K562 (cell line): ENCODE results near the gene CDKL5. TPM values are rescaled to one million over a fixed set of nuclear protein-coding genes. Genes with fewer than 3 reads are reported as not detected.
"Not testable (repeated sequence)": the region's sequence is repeated elsewhere in the genome, so short reads cannot be mapped to it uniquely, and the experiment has no call there.

Source experiments
- ATAC-seq: fragments of 200-7000 bp; cut with Tn5 transposase; 3 replicates; pipeline ENCODE4 v1.9.1; 2020; ENCODE audit warnings: moderate library complexity
- BruUV-seq: library from RNA; stranded (reverse); fragments of 400-500 nt; replicated peaks from 2 replicates; lab custom pipeline; 2021; lab: Mats Ljungman, UMichigan
- CTCF ChIA-PET: fragments of 300-600 bp; formaldehyde crosslinking; extraction: SDS; loops from one replicate; lab custom pipeline; 2021; ENCODE audit warnings: low intra/inter-chr PET ratio; lab: Yijun Ruan, JAX
- POLR2A ChIA-PET: fragments of 300-600, 350-650 bp; sonication (Branson Sonifier 250); formaldehyde crosslinking; extraction: SDS; loops from one replicate; lab custom pipeline; 2021; ENCODE audit warnings: antibody characterized with exemption, inconsistent platforms; lab: Yijun Ruan, JAX
- DNase-seq, 4 experiments: peaks; one replicate each; pipeline versions ENCODE4 v3.0.0 to v3.0.0-alpha.2; 2011 to 2018; ENCODE audit warnings: low spot score in 3 of 4, mixed read lengths in 3 of 4; ENCODE audit errors: extremely low read depth in 1 of 4
- FAIRE-seq: peaks from 2 replicates; lab custom pipeline; 2011; peaks lifted over from hg19 to GRCh38; lab: Jason Lieb, UNC
- H2AFZ ChIP-seq: 2 replicates; pipeline ENCODE4 v1.6.0; 2011; ENCODE audit warnings: low read depth, low read length, control low read depth, inconsistent platforms
- H3K27ac ChIP-seq: fragments of 200-600 bp; 3 replicates; pipeline ENCODE4 v1.8.0; 2011; ENCODE audit warnings: low read depth, mild to moderate bottlenecking, control low read depth, inconsistent platforms, low read length, moderate library complexity, mixed read lengths; ENCODE audit errors: extremely low read depth
- H3K27me3 ChIP-seq, 2 experiments: fragments of 300-600 bp in 1 of 2; 2 replicates in 1 of 2; 3 replicates in 1 of 2; pipeline versions ENCODE4 v1.6.0 to v1.8.0; 2011; ENCODE audit warnings: inconsistent platforms in 2 of 2, low read length in 2 of 2, mild to moderate bottlenecking in 1 of 2, mixed read lengths in 1 of 2, moderate library complexity in 1 of 2; ENCODE audit not compliant: control insufficient read depth in 2 of 2, insufficient read depth in 2 of 2
- H3K36me3 ChIP-seq: fragments of 300-600 bp; 3 replicates; pipeline ENCODE4 v1.8.0; 2011; ENCODE audit warnings: mild to moderate bottlenecking, low read length, inconsistent platforms; ENCODE audit not compliant: control insufficient read depth, insufficient read depth
- H3K4me1 ChIP-seq, 2 experiments: fragments of 200-600 bp in 1 of 2; replicated peaks in 1 of 2; 2 replicates in 1 of 2; 3 replicates in 1 of 2; pipeline versions ENCODE4 v1.5.1 to v1.8.0; 2011; ENCODE audit warnings: inconsistent platforms in 2 of 2, low read length in 2 of 2, mild to moderate bottlenecking in 1 of 2, mixed read lengths in 1 of 2, moderate library complexity in 1 of 2; ENCODE audit not compliant: control insufficient read depth in 2 of 2, insufficient read depth in 2 of 2
- H3K4me2 ChIP-seq: 2 replicates; pipeline ENCODE4 v1.6.1; 2011; ENCODE audit warnings: low read length, control low read depth, inconsistent platforms, mixed read lengths; ENCODE audit not compliant: insufficient read depth
- H3K4me3 ChIP-seq: fragments of 200-600 bp; sonication (generic), shearing (Covaris generic); 2 replicates; pipeline ENCODE4 v1.5.1; 2016; ENCODE audit warnings: control low read depth, inconsistent platforms
- H3K79me2 ChIP-seq: fragments of 200-600 bp; 3 replicates; pipeline ENCODE4 v1.8.0; 2011; ENCODE audit warnings: low read length, inconsistent platforms; ENCODE audit not compliant: control insufficient read depth, insufficient read depth
- H3K9ac ChIP-seq, 2 experiments: 2 replicates each; pipeline versions ENCODE4 v1.6.0 to v1.6.1; 2011; ENCODE audit warnings: low read depth in 2 of 2, low read length in 2 of 2, control low read depth in 1 of 2, inconsistent platforms in 1 of 2, mild to moderate bottlenecking in 1 of 2, mixed read lengths in 1 of 2; ENCODE audit not compliant: insufficient read depth in 1 of 2
- H3K9me1 ChIP-seq: one replicate; pipeline ENCODE4 v1.6.0; 2011; ENCODE audit warnings: inconsistent platforms, mild to moderate bottlenecking, low read length, moderate library complexity; ENCODE audit not compliant: control insufficient read depth, insufficient read depth
- H3K9me3 ChIP-seq: replicated peaks from 2 replicates; pipeline ENCODE4 v1.5.1; 2011; ENCODE audit warnings: low read depth, low read length, inconsistent platforms; ENCODE audit not compliant: control insufficient read depth, insufficient read depth
- H4K20me1 ChIP-seq: replicated peaks from 2 replicates; pipeline ENCODE4 v1.6.1; 2011; ENCODE audit warnings: low read length, inconsistent platforms, mixed read lengths; ENCODE audit not compliant: control insufficient read depth, insufficient read depth
- HOXB6 ChIP-seq: fragments of 250-450 bp; sonication (Bioruptor Pico); IDR thresholded peaks from 2 replicates; pipeline ENCODE4 v1.5.1; 2022; ENCODE audit warnings: mild to moderate bottlenecking, borderline replicate concordance
- MAZ ChIP-seq, 2 experiments: fragments of 450-650 bp in 1 of 2; sonication (generic) in 1 of 2; formaldehyde crosslinking; IDR thresholded peaks in 1 of 2; conservative IDR thresholded peaks in 1 of 2; 2 replicates each; pipeline versions ENCODE4 v1.4.0 to v1.5.0; 2020; ENCODE audit warnings: mild to moderate bottlenecking in 1 of 2, missing genetic modification reagents in 1 of 2
- NFXL1 ChIP-seq: fragments of 450-650 bp; formaldehyde crosslinking; IDR thresholded peaks from 2 replicates; pipeline ENCODE4 v1.4.0; 2021; ENCODE audit warnings: mild to moderate bottlenecking
- NUFIP1 ChIP-seq: fragments of 450-650 bp; IDR thresholded peaks from 2 replicates; pipeline ENCODE4 v1.6.1; 2018; ENCODE audit not compliant: partially characterized antibody
- SNIP1 ChIP-seq: fragments of 450-650 bp; IDR thresholded peaks from 2 replicates; pipeline ENCODE4 v1.7.1; 2017; ENCODE audit warnings: low read depth, mild to moderate bottlenecking
- THRB ChIP-seq: fragments of 450-650 bp; formaldehyde crosslinking; conservative IDR thresholded peaks from 2 replicates; pipeline ENCODE4 v1.4.0; 2022; ENCODE audit warnings: mild to moderate bottlenecking, missing genetic modification characterization
- WGBS: fragments of 100-300 bp; shearing (Covaris generic); methylation state at CpG from one replicate; pipeline ENCODE4 v1.1.6; 2016; ENCODE audit warnings: low coverage, mixed read lengths; ENCODE audit not compliant: insufficient coverage; ENCODE audit errors: missing lambda C conversion rate; 5-methylcytosine and 5-hydroxymethylcytosine counted together
- in situ Hi-C: fragments of 300-500 bp; cut with MboI; formaldehyde crosslinking; loops from 4 replicates; pipeline ENCODE4 v1.15.0; 2018; ENCODE audit warnings: inconsistent platforms, mixed read lengths
- intact Hi-C: fragments of 100-400 bp; cut with micrococcal nuclease; formaldehyde crosslinking; loops from 2 replicates; pipeline ENCODE4 v1.14.2; 2022
- polyA plus RNA-seq, 8 experiments: library from polyadenylated mRNA; depleted of rRNA in 4 of 8; stranded (reverse) in 5 of 8; unstranded in 3 of 8; fragments of >200 nt; fragmentation: Nextera tagmentation in 2 of 8; fragmentation: Illumina TruSeq in 1 of 8; extraction: Ambion mirVana in 2 of 8; extraction: Trizol in 1 of 8; gene quantifications; 2 replicates each; pipeline versions ENCODE4 v1.2.1 to v1.2.3, GENCODE V29; 2011 to 2014; ENCODE audit warnings: inconsistent platforms in 1 of 8, missing spikeins in 1 of 8
- total RNA-seq, 7 experiments: library from RNA; depleted of rRNA in 6 of 7; stranded (reverse); fragments of >200 nt in 6 of 7; fragmentation: Illumina TruSeq in 2 of 7; extraction: Trizol in 2 of 7; gene quantifications; 2 replicates each; pipeline versions ENCODE4 v1.2.1 to v1.2.3, GENCODE V29; 2011 to 2021; ENCODE audit warnings: low replicate concordance in 1 of 7

The CDKL5 gene
- total and polyA plus RNA-seq, 9 of the 15 experiments (the other 6 are each of a cell fraction or from before 2014, with no cell fraction given) = under 0.01 to 0.21 (median 0.04) TPM

GRCh38 chrX:18582910-18583493 lies 157.6 kb downstream of the CDKL5 start (continued):
- TF ChIP-seq THRB (CRISPR knock-in tag) = no peak
- TF ChIP-seq SNIP1 = no peak
- no peak for TF ChIP-seq MAZ (CRISPR knock-in tag; conservative IDR thresholded peaks at IDR 0.05 in 1 of 2, IDR thresholded peaks at IDR 0.05 in 1 of 2)
- no peak for TF ChIP-seq HOXB6 (CRISPR knock-in tag)
- TF ChIP-seq NFXL1 (CRISPR knock-in tag) = no peak
- no peak for TF ChIP-seq NUFIP1

GRCh38 chrX:18589292-18589691 lies 163.9 kb downstream of the CDKL5 start:
- in situ Hi-C loops, H3K9me3 ChIP-seq, H3K27ac ChIP-seq, CTCF ChIA-PET, FAIRE-seq, H4K20me1 ChIP-seq, BruUV-seq, H3K27me3 ChIP-seq, POLR2A ChIA-PET, H3K9me1 ChIP-seq, H3K4me3 ChIP-seq, H3K9ac ChIP-seq, H3K4me1 ChIP-seq, intact Hi-C loops, DNase-seq, ATAC-seq, H3K4me2 ChIP-seq, H3K79me2 ChIP-seq, H3K36me3 ChIP-seq, H2AFZ ChIP-seq: not testable (repeated sequence)
- WGBS = 0% methylated on average over 1 of the region's 1 CpG
